ENCODE data around the gene LRRC72.
"Not testable (repeated sequence)": the region's sequence is repeated elsewhere in the genome, so short reads cannot be mapped to it uniquely, and the experiment has no call there.

Gene LRRC72

DNA sequence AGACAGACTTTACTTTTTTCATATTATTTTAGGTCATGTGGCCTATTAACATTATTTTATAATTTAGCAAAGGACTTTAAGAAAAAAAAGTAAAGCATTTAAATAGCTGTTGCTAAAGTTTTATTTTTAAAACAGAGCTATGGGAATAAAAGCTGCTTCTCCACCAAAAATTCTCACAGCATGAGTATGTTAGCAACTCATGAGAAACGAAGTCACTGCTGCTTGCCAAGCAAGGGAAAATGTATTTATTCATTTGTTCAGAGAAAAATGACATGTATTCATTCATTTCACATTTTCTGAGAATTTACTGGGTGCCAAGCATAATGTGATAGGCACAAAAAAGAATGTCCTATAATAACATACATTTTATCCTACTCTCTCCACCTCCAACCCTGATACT, 5.1 kb downstream of the LRRC72 start:
- no peak for DNase-seq

DNA sequence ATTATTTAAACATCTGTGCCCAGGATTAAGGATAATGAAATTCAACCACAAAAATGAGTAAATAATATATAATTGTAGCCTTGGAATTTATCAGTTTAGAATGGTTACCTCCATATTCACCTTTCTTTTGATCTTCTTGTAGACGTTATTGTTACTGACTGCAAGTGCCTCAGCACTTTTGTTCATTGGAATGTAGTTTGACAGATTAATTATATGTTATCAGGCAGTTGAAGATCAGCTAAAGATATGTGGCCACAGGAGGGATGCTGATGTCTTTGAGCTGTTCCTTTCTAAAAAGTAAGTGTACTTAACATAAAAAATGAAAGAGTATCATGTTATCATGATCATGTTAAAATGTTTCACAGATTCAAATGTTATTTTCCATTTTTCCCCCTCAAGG, 5.6 kb downstream of the LRRC72 start:
- no peak for DNase-seq

DNA sequence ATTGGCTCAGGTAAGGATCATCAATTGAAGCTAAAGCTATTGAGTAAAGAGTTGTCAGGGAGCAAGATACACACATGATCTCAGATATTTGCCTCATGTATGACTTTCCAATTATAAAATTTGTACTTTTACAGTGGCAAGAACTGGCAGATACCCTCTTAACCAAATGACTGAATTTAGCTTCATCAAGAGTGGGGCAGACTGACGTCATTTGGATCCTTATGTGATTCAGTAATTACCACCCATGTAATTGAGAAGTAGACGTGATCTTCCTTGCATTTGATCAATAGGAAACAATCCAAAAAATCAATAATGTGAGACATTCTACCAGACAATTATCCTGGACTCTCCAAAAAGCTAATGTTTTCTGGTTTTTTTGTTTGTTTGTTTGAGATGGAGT, 8.9 kb downstream of the LRRC72 start:
- no peak for DNase-seq

DNA sequence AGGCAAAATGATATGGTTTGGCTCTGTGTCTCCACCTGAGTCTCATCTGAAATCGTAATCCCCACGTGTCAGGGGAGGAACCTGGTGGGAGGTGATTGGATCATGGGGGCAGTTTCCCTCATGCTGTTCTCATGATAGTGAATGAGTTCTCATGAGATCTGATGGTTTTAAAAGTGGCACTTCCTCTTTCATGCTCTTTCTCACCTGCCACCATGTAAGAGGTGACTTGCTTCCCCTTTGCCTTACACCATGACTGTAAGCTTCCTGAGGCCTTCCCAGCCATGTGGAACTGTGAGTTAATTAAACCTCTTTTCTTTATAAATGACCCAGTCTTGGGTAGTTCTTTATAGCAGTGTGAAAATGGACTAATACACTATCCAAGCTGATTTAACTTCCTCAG, 13.9 kb downstream of the LRRC72 start:
- DNase-seq, result not testable (repeated sequence)

- DNase-seq, result no peak
These were observed 15.8 kb downstream of the LRRC72 start for GRCh38 chr7:16542401-16542800.

GRCh38 chr7:16543456-16543855, 16.8 kb downstream of the LRRC72 start:
- DNase-seq, result no peak

GRCh38 chr7:16546921-16547505, 20.4 kb downstream of the LRRC72 start:
- DNase-seq, result no peak

DNA sequence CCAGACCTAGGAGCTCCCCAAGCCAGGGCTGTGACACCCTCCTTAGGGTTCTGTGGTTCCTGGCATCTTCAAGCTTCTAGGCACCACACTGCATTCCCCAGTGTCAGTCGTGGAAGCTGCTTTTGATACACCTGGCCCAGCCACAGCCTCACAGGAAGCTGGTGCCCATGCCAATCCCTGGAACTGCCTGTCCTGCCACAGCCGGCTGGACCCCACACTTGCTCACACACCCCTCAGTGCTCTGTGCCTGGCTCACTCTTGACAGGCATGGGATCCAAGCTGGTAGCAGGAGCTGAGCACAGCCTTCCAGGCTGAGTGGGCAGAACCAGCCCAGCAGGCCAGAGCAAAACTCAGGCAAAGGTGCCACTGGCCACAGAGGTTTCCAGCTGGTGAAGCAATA, 21.8 kb downstream of the LRRC72 start:
- no peak for DNase-seq

GRCh38 chr7:16550671-16551070, 24.0 kb downstream of the LRRC72 start:
- no peak for DNase-seq

DNA sequence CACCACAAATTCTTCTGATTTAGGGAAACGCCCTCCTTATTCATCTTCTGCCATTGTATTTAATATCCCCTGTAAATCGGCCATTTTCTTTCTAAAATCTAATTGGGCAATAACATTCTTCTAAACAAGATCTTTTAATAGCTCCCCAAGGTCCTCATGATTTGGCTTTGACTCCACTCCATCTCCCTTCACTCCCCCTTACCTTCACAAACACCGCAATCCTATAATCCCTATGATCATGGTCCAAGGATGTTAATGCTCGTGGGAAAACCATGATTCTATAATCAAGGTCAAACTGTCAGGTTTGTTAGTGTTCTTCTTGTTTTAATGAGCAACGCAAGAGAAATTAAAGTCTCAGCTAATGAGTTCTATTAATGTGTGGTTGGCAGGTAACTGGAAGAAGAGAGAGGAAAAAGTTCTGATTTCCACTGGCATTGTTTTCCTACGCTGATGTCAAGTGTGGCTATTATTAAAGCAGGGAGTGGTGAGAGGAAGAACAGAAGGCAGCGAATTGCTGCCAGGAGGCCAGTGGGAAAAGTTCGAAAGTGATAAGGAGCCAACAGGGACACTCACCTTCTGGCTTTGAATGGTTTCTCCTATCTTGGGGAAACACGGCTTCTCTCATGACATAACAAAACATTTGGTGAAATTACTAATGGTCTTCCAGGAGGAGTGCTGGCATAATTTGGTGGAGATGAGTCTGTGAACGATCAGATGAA, 28.1 kb downstream of the LRRC72 start:
- no peak for DNase-seq

DNA sequence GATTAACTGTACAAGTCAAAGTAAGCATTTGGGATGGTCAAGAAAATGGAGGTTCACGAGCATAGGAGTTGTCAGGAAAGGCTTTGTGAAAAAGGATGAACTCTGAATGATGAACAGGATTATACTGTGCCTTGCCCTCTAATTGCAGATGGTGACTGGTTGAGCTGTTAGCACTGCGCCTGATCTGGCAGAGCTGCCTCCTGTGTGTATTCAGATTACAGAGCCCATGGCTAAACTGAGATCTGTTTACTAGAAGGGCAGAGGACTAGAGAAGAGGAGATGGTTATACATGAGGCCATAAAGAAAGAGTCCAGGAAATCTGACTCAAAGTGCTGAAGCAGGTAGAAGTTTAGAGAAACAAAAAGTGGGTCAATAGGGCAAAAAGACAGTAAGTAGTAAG, 29.7 kb downstream of the LRRC72 start:
- no peak for DNase-seq

DNA sequence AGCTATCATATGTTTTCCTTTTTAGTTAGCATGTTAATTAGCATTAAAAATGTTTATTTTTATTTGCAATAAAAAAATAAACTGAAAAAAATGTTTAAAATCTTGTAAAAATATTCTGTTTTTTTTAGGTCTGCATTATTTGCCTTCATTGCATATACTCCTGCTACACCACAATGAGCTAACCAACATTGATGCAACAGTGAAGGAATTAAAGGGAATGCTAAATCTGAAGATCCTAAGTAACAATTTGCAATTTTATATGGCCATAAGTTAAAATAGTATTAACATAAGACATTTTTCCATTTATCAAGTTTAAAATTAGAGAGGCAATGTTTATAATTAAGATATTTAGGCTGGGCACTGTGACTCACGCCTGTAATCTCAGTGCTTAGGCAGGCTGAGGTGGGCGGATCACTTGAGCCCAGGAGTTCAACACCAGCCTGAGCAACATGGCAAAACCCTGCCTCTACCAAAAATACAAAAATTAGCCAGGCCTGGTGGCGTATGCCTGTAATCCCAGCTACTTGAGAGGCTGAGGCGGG, 32.2 kb downstream of the LRRC72 start:
- no peak for DNase-seq

DNA sequence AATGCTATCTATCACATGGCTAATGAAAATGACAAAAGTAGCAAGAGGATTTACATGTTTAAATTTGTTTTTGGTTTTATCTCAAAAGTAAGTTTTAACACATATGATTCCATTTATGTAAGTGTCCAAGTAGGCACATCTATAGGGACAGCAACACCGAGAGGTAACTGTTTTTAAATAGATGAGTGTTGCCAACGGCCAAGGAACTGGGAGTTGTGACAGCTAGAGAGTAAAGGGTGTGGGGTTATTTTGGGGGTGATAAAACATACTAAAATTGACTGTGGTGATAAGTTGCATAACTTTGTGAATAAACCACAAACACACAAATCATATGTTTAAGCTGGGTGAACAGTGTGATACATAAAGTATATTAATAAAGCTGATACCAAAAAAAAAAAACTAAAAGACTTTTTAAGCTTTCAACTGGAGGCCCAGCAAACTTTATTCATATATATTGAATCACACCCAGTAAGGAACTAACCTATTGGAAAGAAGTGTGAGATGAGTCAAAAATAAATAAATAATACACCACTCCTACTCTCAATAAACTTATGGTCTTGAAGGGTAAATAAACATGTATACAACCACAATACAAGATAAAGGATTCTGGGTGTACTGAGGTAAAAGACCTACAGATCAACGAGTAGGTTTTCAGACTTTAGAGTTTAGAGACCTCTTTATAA, 33.0 kb downstream of the LRRC72 start:
- DNase-seq, result no peak

DNA sequence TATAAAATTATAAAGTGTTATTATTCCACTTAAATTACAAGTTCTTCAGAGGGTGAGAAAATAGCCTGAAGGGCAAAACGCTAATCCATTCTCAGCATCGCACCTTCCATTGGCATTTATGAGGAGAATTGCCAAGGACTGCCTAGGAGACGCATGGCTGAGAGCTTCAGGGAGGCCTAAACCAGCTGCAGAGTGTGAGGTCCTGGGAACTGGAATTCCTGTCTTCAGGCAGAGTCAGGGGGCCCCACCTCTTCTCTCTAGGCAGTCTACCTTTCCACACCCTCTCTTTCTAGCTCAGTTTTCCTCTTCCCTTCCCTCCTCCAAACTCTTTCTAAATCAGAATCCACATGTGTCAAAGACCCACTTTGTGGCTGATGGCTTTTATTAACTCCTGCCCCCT, 35.3 kb downstream of the LRRC72 start:
- no peak for DNase-seq

DNA sequence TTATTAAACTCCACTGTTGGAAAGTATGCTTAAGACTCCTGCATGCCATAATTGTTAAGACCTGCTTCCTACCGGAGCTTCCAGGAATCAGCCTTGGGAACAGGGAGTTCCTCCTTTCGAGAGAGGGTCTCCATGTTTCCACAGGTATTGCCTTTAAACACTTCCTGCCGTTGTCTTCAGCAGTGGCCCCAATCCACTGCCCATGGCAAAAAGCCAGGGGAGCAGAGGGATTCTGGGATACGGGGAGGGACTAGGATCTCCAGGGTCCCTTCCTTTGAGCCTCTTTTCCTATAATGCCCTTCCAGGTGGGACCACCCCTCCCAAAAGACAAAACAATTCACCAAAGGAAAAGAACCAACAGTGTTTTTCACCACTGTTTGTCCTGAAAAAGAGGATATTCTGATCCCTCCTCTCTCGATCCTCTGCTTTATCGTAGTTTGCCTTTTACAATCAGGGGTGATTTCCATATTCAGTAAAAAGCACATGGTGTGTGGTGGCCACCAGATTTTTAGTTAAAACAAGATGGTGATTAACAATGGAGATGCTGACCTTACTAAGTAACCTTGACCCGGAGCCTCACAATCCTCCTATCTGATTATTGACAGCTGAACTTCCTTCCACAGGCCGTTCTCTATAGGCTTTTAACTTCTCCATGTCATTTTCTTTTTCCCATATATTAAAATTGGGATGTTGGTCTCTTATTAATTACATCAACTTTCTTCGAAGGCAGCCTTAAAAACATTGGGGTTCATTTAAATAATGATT, 36.0 kb downstream of the LRRC72 start:
- no peak for DNase-seq

- no peak for DNase-seq
These were observed 36.8 kb downstream of the LRRC72 start for GRCh38 chr7:16563281-16564022.

GRCh38 chr7:16564023-16564380, 37.4 kb downstream of the LRRC72 start:
- no peak for DNase-seq

DNA sequence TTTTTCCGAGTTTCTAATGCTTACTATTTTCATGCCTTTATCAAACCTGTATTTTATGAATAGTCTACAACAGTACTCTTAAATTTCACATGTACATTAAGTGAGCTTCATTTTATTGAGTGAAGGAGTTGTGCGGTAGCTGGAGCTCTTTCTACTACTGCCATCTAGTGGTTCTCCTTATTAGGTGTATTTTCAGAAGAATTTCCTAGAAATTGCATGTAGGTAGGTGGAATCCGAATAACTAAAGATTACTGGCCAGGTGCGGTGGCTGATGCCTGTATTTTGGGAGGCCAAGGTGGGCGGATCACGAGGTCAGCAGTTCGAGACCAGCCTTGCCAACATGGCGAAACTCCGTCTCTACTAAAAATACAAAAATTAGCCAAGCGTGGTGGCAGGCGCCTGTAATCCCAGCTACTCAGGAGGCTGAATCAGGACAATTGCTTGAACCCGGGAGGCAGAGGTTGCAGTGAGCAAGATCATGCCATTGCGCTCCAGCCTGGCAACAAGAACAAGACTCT, 38.3 kb downstream of the LRRC72 start:
- no peak for DNase-seq

DNA sequence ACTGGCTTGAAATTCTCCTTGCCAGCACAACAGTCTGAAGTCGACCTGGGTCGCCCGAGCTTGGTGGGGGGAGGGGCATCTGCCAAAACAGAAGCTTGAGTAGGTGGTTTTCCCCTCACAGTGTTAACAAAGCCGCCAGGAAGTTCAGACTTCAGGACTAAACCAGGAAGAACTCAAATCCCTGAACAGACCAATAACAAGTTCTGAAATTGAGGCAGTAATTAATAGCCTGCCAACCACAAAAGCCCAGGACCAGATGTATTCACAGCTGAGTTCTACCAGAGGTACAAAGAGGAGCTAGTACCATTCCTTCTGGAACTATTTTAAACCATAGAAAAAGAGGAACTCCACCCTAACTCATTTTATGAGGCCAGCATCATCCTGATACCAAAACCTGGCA, 45.3 kb downstream of the LRRC72 start:
- no peak for DNase-seq

DNA sequence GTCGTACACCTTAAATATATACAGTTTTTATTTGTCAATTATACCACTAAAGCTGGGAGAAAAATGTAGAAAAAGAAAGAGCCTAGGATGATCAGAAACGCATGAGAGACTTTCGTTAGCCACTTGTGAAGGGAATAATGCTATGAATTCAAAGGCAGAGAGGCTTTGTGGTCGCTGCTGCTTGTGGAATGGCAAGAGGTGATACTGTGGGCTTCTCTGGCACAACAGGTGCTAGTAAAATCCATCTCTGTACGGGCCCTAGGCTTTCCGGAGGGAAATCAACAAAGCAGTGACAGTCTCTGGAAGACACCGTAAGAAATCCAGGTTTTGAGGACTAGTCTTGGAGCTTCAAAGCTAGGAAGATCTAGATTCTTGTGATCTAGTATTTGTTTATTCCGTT, 52.6 kb downstream of the LRRC72 start:
- DNase-seq, result no peak

DNA sequence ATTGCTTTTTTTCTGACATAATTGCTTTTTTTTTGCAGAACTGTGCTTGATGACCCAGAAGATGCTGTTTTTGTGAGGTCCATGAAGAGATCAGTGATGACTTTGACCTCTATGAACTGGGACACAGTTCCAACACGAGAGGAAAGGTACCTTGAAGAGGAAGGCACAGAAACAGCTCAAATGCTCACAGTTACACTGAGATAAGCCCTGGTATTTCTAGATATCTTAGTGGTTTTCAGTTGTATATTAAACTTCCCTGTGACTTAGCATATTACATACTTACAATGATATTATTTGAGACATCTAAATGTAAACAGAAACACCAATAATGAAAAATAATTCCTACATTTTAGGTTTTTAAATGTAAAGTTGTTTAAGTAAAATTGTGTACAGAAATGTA, 54.7 kb downstream of the LRRC72 start:
- no peak for DNase-seq

- no peak for DNase-seq
These were observed 57.2 kb downstream of the LRRC72 start for GRCh38 chr7:16583834-16584233.

GRCh38 chr7:16585540-16585939, 58.9 kb downstream of the LRRC72 start:
- DNase-seq, result no peak
